ENCODE data around the gene CXorf66. TPM values are rescaled to one million over a fixed set of nuclear protein-coding genes. Genes with fewer than 3 reads are reported as not detected.

CXorf66 gene
- total RNA-seq, 1 experiment from 2014 or later: not detected

DNA sequence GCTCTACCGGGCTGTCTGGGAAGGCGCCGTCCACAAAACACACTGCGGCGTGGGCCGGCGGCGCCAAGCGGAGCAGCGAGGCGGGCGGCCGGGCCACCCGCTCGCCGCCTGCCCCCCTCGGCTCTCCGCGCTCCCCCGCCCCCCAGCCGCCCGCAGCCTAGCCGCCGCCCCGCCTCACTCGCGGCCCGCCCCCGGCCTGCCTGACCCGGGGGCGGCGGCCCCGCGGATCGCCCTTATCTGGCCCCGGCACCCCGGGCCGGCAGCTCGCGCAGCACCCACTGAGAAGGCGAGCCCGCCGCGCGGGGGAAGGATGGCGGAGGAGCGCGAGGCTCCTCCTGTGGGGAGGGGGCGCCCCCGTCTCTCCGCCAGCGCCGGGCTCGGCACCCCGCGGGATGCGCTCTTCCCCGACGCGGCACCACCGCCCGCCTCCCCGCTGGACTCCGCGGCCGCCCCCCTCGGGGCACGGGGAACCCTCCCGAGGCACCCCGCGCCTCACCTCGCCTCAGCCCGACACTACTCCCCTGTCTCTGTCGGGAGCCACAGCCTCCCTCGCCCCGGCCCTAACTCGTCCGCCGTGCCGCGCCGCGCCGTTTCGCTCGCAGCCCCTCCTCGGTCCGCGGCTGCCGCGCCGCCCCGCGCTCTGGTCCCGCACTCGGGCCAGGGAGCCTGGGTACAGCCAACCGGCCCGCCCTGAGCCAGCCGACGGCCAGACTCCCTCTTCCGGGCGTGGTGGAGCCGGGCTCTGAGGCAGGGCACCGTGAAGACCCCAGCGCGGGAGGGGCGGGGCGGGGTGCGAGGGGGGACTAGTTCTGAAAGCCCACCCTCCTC is 33.0 kb downstream of the CXorf66 start:
- Mint-ChIP-seq H3K4me1 (ENCODE audit: low read depth, unreplicated experiment) (no peaks in the 10 kb centered on the region), H3K27me3 (ENCODE audit: insufficient read depth, unreplicated experiment) (no peaks in the 10 kb centered on the region), H3K36me3 (ENCODE audit: insufficient read depth, unreplicated experiment) (peaks cover 12% of the 10 kb centered on the region), H3K4me3 (ENCODE audit: unreplicated experiment) (peak overlapping the region; percentile 92), H3K9me3 (ENCODE audit: unreplicated experiment) (no peaks in the 10 kb centered on the region), H3K27ac (ENCODE audit: unreplicated experiment) (peak overlapping the region; percentile 95)
- no peaks in the 10 kb centered on the region for H3K4me1 ChIP-seq
- H3K27me3 ChIP-seq (replicated peaks; ENCODE audit: control insufficient read depth, insufficient read depth, low read length): no peaks in the 10 kb centered on the region
- POLR2A ChIA-PET: no interaction called here
- H3K4me3 ChIP-seq (ENCODE audit: low read depth, low read length): peak overlapping the region; percentile 79
- CTCF ChIA-PET: interaction anchor here (1.0 kb wide), 1 partner anchor 30 kb away, joined by 8 read pairs; no protein-coding TSS in a partner anchor
- TF ChIP-seq, protein P1, sequence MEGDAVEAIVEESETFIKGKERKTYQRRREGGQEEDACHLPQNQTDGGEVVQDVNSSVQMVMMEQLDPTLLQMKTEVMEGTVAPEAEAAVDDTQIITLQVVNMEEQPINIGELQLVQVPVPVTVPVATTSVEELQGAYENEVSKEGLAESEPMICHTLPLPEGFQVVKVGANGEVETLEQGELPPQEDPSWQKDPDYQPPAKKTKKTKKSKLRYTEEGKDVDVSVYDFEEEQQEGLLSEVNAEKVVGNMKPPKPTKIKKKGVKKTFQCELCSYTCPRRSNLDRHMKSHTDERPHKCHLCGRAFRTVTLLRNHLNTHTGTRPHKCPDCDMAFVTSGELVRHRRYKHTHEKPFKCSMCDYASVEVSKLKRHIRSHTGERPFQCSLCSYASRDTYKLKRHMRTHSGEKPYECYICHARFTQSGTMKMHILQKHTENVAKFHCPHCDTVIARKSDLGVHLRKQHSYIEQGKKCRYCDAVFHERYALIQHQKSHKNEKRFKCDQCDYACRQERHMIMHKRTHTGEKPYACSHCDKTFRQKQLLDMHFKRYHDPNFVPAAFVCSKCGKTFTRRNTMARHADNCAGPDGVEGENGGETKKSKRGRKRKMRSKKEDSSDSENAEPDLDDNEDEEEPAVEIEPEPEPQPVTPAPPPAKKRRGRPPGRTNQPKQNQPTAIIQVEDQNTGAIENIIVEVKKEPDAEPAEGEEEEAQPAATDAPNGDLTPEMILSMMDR (IDR thresholded peaks at IDR 0.05; ENCODE audit: insufficient read depth in 1 of 2, low read depth in 1 of 2, low read length in 1 of 2, severe bottlenecking in 1 of 2, unreplicated experiment in 1 of 2): no peak
- BruUV-seq (replicated peaks): no TSS peak
- no peaks in the 10 kb centered on the region for H3K9me3 ChIP-seq
- H3K36me3 ChIP-seq (ENCODE audit: control insufficient read depth, insufficient read depth, low read length): no peaks in the 10 kb centered on the region
- peak; percentile 29 to 47 for DNase-seq
- intact Hi-C loops (cut with micrococcal nuclease; ENCODE audit: unreplicated experiment): loop anchor here (2.0 to 5.0 kb wide), 2 partner anchors 29 to 90 kb away; no protein-coding TSS in a partner anchor

DNA sequence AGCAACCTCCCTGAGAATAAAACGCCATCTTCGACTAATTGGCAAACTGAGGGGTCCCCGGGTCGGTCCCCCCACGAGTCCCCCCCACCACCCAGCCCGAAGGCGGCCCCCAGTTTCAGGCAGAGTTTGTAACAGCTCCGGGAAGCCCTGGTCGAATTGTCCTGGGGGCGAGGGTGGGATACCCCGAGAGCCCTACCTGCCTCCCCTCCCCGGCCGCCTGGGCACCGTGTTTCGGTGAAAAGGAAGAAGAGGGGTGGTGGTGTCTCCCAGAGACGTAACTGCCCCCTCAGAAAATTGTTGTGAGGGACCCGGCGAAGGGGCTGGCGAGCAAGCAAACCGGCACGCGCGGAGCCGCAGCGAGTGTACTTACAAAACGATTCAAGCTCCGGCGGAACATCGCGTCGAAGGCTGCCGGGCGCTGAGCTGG is 33.7 kb downstream of the CXorf66 start:
- H3K4me3 ChIP-seq (ENCODE audit: low read depth, low read length): peak overlapping the region; percentile 79
- no TSS peak for BruUV-seq (replicated peaks)
- H3K4me1 ChIP-seq: no peaks in the 10 kb centered on the region
- H3K27ac Mint-ChIP-seq (ENCODE audit: unreplicated experiment): no peak overlapping the region
- H3K4me3 Mint-ChIP-seq (ENCODE audit: unreplicated experiment): peak overlapping the region; percentile 92
- DNase-seq: no peak
- H3K9me3 ChIP-seq: no peaks in the 10 kb centered on the region
- ChIA-PET POLR2A (no interaction called here), CTCF (no interaction called here)
- intact Hi-C loops (cut with micrococcal nuclease; ENCODE audit: unreplicated experiment): loop anchor here (2.0 to 5.0 kb wide), 2 partner anchors 29 to 89 kb away; no protein-coding TSS in a partner anchor
- H3K36me3 Mint-ChIP-seq (ENCODE audit: insufficient read depth, unreplicated experiment): peaks cover 12% of the 10 kb centered on the region
- H3K36me3 ChIP-seq (ENCODE audit: control insufficient read depth, insufficient read depth, low read length): no peaks in the 10 kb centered on the region
- H3K27me3 ChIP-seq (replicated peaks; ENCODE audit: control insufficient read depth, insufficient read depth, low read length): no peaks in the 10 kb centered on the region
- TF ChIP-seq, protein P1 (IDR thresholded peaks at IDR 0.05; ENCODE audit: insufficient read depth in 1 of 2, low read depth in 1 of 2, low read length in 1 of 2, severe bottlenecking in 1 of 2, unreplicated experiment in 1 of 2): no peak
- no peaks in the 10 kb centered on the region for H3K4me1 Mint-ChIP-seq (ENCODE audit: low read depth, unreplicated experiment)
- no peaks in the 10 kb centered on the region for H3K9me3 Mint-ChIP-seq (ENCODE audit: unreplicated experiment)
- H3K27me3 Mint-ChIP-seq (ENCODE audit: insufficient read depth, unreplicated experiment): no peaks in the 10 kb centered on the region

DNA sequence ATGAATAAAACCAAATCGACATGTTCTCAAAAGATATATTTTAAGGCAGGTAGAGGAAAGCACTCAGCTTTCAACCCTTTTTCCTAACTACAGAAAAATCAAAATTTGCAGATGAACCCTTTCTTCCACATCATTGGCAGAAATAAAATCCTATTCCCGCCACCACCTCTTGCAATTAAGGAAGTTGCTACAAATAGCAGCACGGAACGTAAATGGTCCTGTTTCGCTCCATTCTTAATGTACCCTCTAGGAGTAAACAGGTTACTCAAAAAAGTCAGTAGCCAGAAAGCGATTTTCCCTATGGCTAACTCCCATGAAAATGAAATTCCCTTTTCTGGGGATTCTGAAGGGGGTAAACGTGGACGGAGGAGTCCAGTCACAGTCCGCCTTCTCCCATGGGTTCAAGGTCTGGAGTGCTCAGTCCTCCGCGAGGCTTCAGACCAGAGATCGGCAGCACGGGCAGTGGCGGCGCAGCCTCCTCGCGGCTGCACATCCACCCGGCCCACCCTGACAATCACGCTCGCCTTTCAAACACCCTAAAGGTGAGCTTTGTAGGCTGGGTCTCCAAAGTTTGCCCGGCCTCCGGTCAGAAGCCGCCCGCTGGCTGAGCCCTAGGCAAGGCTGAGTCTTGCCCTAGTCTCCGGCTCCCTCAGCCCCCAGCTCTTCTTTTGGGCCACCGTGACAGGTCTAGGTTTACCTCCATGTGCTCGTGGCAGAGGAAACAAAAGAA is 34.2 kb downstream of the CXorf66 start:
- H3K36me3 Mint-ChIP-seq (ENCODE audit: insufficient read depth, unreplicated experiment): peaks cover 12% of the 10 kb centered on the region
- ChIA-PET POLR2A (interaction anchor here (0.6 kb wide), 1 partner anchor 37 kb away, joined by 7 read pairs; no protein-coding TSS in a partner anchor), CTCF (no interaction called here)
- TF ChIP-seq, protein P1 (IDR thresholded peaks at IDR 0.05; ENCODE audit: insufficient read depth in 1 of 2, low read depth in 1 of 2, low read length in 1 of 2, severe bottlenecking in 1 of 2, unreplicated experiment in 1 of 2): no peak
- no peaks in the 10 kb centered on the region for H3K4me1 Mint-ChIP-seq (ENCODE audit: low read depth, unreplicated experiment)
- H3K4me3 ChIP-seq (ENCODE audit: low read depth, low read length): peak overlapping the region; percentile 79
- intact Hi-C loops (cut with micrococcal nuclease; ENCODE audit: unreplicated experiment): loop anchor here (5.0 kb wide), 1 partner anchor 89 kb away; no protein-coding TSS in a partner anchor
- no peaks in the 10 kb centered on the region for H3K4me1 ChIP-seq
- BruUV-seq (replicated peaks): no TSS peak
- no peaks in the 10 kb centered on the region for H3K36me3 ChIP-seq (ENCODE audit: control insufficient read depth, insufficient read depth, low read length)
- peak overlapping the region; percentile 92 for H3K4me3 Mint-ChIP-seq (ENCODE audit: unreplicated experiment)
- no peak overlapping the region for H3K27ac Mint-ChIP-seq (ENCODE audit: unreplicated experiment)
- H3K9me3 ChIP-seq: no peaks in the 10 kb centered on the region
- no peaks in the 10 kb centered on the region for H3K27me3 Mint-ChIP-seq (ENCODE audit: insufficient read depth, unreplicated experiment)
- peak; percentile 11 to 34 for DNase-seq
- H3K9me3 Mint-ChIP-seq (ENCODE audit: unreplicated experiment): no peaks in the 10 kb centered on the region
- H3K27me3 ChIP-seq (replicated peaks; ENCODE audit: control insufficient read depth, insufficient read depth, low read length): no peaks in the 10 kb centered on the region

All from Caco-2 (cell line).